H9 (cell line): ENCODE data around the gene AFAP1L2. TPM values are rescaled to one million over a fixed set of nuclear protein-coding genes. Genes with fewer than 3 reads are reported as not detected.

ENCODE experiments used
- DNase-seq: peaks from one replicate; pipeline ENCODE4 v3.0.0-alpha.2; 2017
- H2AFZ ChIP-seq: one replicate; pipeline ENCODE4 v1.6.1; 2013; ENCODE audit warnings: mild to moderate bottlenecking, low read length, control low read depth, moderate library complexity
- H2AK5ac ChIP-seq: 2 replicates; pipeline ENCODE4 v1.6.1; 2013; ENCODE audit warnings: low read length, control low read depth, mixed read lengths; ENCODE audit not compliant: insufficient read length
- H2BK120ac ChIP-seq: one replicate; pipeline ENCODE4 v1.6.1; 2013; ENCODE audit warnings: low read depth, mild to moderate bottlenecking, low read length, control low read depth, inconsistent platforms; ENCODE audit not compliant: poor library complexity, severe bottlenecking
- H2BK12ac ChIP-seq: 2 replicates; pipeline ENCODE4 v1.6.1; 2013; ENCODE audit warnings: low read length, control low read depth, mixed read lengths, low read depth; ENCODE audit not compliant: insufficient read length
- H2BK15ac ChIP-seq: 2 replicates; pipeline ENCODE4 v1.6.1; 2013; ENCODE audit warnings: low read depth, low read length, control low read depth
- H2BK20ac ChIP-seq: one replicate; pipeline ENCODE4 v1.6.1; 2013; ENCODE audit warnings: low read depth, mild to moderate bottlenecking, low read length, control low read depth, inconsistent platforms; ENCODE audit not compliant: poor library complexity, severe bottlenecking
- H2BK5ac ChIP-seq: 2 replicates; pipeline ENCODE4 v1.6.1; 2013; ENCODE audit warnings: low read length, control low read depth, mixed read lengths; ENCODE audit not compliant: insufficient read length
- H3K14ac ChIP-seq: 2 replicates; pipeline ENCODE4 v1.6.1; 2013; ENCODE audit warnings: low read length, control low read depth; ENCODE audit not compliant: insufficient read depth
- H3K18ac ChIP-seq: 2 replicates; pipeline ENCODE4 v1.6.1; 2013; ENCODE audit warnings: low read depth, mild to moderate bottlenecking, mixed read lengths, low read length, control low read depth; ENCODE audit not compliant: insufficient read length
- H3K23ac ChIP-seq: 2 replicates; pipeline ENCODE4 v1.6.1; 2013; ENCODE audit warnings: low read length, control low read depth, mixed read lengths, low read depth; ENCODE audit not compliant: insufficient read length
- H3K23me2 ChIP-seq: 2 replicates; pipeline ENCODE4 v1.6.1; 2013; ENCODE audit warnings: low read depth, mild to moderate bottlenecking, mixed read lengths, low read length, control low read depth; ENCODE audit not compliant: insufficient read length, poor library complexity, severe bottlenecking
- H3K27ac ChIP-seq: 2 replicates; pipeline ENCODE4 v1.5.1; 2013; ENCODE audit warnings: low read length, control low read depth, mixed read lengths, low read depth; ENCODE audit not compliant: insufficient read length
- H3K27me3 ChIP-seq: 2 replicates; pipeline ENCODE4 v1.6.1; 2013; ENCODE audit warnings: low read length, control low read depth, inconsistent platforms; ENCODE audit not compliant: insufficient read depth
- H3K4ac ChIP-seq: 2 replicates; pipeline ENCODE4 v1.6.1; 2013; ENCODE audit warnings: low read depth, mild to moderate bottlenecking, control low read depth, inconsistent platforms, low read length, moderate library complexity
- H3K4me1 ChIP-seq: 2 replicates; pipeline ENCODE4 v1.6.1; 2013; ENCODE audit warnings: low read length, control low read depth, inconsistent platforms; ENCODE audit not compliant: insufficient read depth
- H3K4me2 ChIP-seq: 2 replicates; pipeline ENCODE4 v1.6.1; 2013; ENCODE audit warnings: low read length, control low read depth, mixed read lengths; ENCODE audit not compliant: insufficient read length, insufficient read depth
- H3K56ac ChIP-seq: 2 replicates; pipeline ENCODE4 v1.6.1; 2013; ENCODE audit warnings: low read depth, mild to moderate bottlenecking, mixed read lengths, low read length, control low read depth; ENCODE audit not compliant: insufficient read length
- H3K79me1 ChIP-seq: 2 replicates; pipeline ENCODE4 v1.6.1; 2013; ENCODE audit warnings: low read depth, mild to moderate bottlenecking, moderate library complexity, low read length, control low read depth, inconsistent platforms; ENCODE audit not compliant: insufficient read depth, poor library complexity, severe bottlenecking
- H3K79me2 ChIP-seq: 2 replicates; pipeline ENCODE4 v1.6.1; 2013; ENCODE audit warnings: low read length, control low read depth, inconsistent platforms; ENCODE audit not compliant: insufficient read depth
- H3K9ac ChIP-seq: 2 replicates; pipeline ENCODE4 v1.6.1; 2013; ENCODE audit warnings: low read length, control low read depth, mixed read lengths; ENCODE audit not compliant: insufficient read length; ENCODE audit errors: extremely low read depth
- H3K9me3 ChIP-seq: one replicate; pipeline ENCODE4 v1.6.1; 2013; ENCODE audit warnings: low read depth, low read length, inconsistent platforms; ENCODE audit not compliant: control insufficient read depth
- H3T11ph ChIP-seq: one replicate; pipeline ENCODE4 v1.6.1; 2013; ENCODE audit warnings: mild to moderate bottlenecking, low read length, control low read depth, inconsistent platforms
- H4K20me1 ChIP-seq: one replicate; pipeline ENCODE4 v1.6.1; 2013; ENCODE audit not compliant: control insufficient read depth, insufficient read length, insufficient read depth
- H4K5ac ChIP-seq: 2 replicates; pipeline ENCODE4 v1.6.1; 2013; ENCODE audit warnings: low read depth, mild to moderate bottlenecking, mixed read lengths, low read length, control low read depth; ENCODE audit not compliant: insufficient read length
- H4K8ac ChIP-seq: replicated peaks from 2 replicates; pipeline ENCODE4 v1.6.1; 2013; ENCODE audit warnings: low read length, control low read depth, mixed read lengths, low read depth; ENCODE audit not compliant: insufficient read length
- H4K91ac ChIP-seq: 2 replicates; pipeline ENCODE4 v1.6.1; 2013; ENCODE audit warnings: low read depth, mild to moderate bottlenecking, moderate library complexity, mixed read lengths, low read length, control low read depth; ENCODE audit not compliant: insufficient read length
- H3K27ac Mint-ChIP-seq, 3 experiments: 2 replicates in 2 of 3; 3 replicates in 1 of 3; pipeline ENCODE4 v1.8.0; 2020 to 2021; ENCODE audit warnings: mixed read lengths in 3 of 3, mild to moderate bottlenecking in 1 of 3, moderate library complexity in 1 of 3
- H3K27me3 Mint-ChIP-seq: 2 replicates; pipeline ENCODE4 v1.8.0; 2021; ENCODE audit warnings: low read depth, mild to moderate bottlenecking, moderate library complexity, mixed read lengths
- H3K36me3 Mint-ChIP-seq, 3 experiments: 2 replicates in 2 of 3; 3 replicates in 1 of 3; pipeline ENCODE4 v1.8.0; 2020 to 2021; ENCODE audit warnings: low read depth in 3 of 3, mixed read lengths in 3 of 3; ENCODE audit not compliant: insufficient read depth in 1 of 3
- H3K4me1 Mint-ChIP-seq, 2 experiments: 2 replicates each; pipeline ENCODE4 v1.8.0; 2020; ENCODE audit warnings: mixed read lengths in 2 of 2
- H3K4me3 Mint-ChIP-seq, 2 experiments: 2 replicates in 1 of 2; 3 replicates in 1 of 2; pipeline ENCODE4 v1.8.0; 2020 to 2021; ENCODE audit warnings: mild to moderate bottlenecking in 2 of 2, mixed read lengths in 2 of 2, moderate library complexity in 1 of 2
- H3K9me3 Mint-ChIP-seq, 2 experiments: 2 replicates in 1 of 2; 3 replicates in 1 of 2; pipeline ENCODE4 v1.8.0; 2020; ENCODE audit warnings: mild to moderate bottlenecking in 2 of 2, mixed read lengths in 2 of 2, moderate library complexity in 1 of 2
- CTCF ChIP-seq: fragments of 200-600 bp; sonication (generic); conservative IDR thresholded peaks from 3 replicates; pipeline ENCODE4 v1.8.0; 2021; ENCODE audit warnings: antibody characterized with exemption, mild to moderate bottlenecking
- WGBS: extraction: QIAGEN DNeasy Blood & Tissue Kit; methylation state at CpG from one replicate; pipeline ENCODE4 v1.1.7; 2013; ENCODE audit warnings: missing lambda C conversion rate, low lambda C conversion rate, mixed read lengths; ENCODE audit not compliant: insufficient read length; ENCODE audit errors: extremely low coverage; 5-methylcytosine and 5-hydroxymethylcytosine counted together
- total RNA-seq: library from RNA; stranded (reverse); gene quantifications from 2 replicates; pipeline ENCODE4 v1.2.1, GENCODE V29; 2021

The AFAP1L2 gene
- total RNA-seq, 1 experiment from 2014 or later: 0.77 TPM

- no peak overlapping the region for H4K91ac ChIP-seq
- H3K4me1 Mint-ChIP-seq: no peaks in the 10 kb centered on the region; a peak in 1 of 4 replicates
- H3T11ph ChIP-seq: no peak overlapping the region
- no peaks in the 10 kb centered on the region; the same call in 1 of the 2 replicates for H3K4me1 ChIP-seq
- no peak overlapping the region for H3K18ac ChIP-seq
- H3K27me3 ChIP-seq: no peaks in the 10 kb centered on the region
- no peak overlapping the region for H4K8ac ChIP-seq
- H3K56ac ChIP-seq: no peak overlapping the region
- H3K4me2 ChIP-seq: no peak overlapping the region
- no peak overlapping the region for H3K27ac ChIP-seq
- H3K4me3 Mint-ChIP-seq: no peak overlapping the region
- H2BK5ac ChIP-seq: no peak overlapping the region
- H3K23me2 ChIP-seq: no peaks in the 10 kb centered on the region
- no peak overlapping the region for H2BK120ac ChIP-seq
- H3K27me3 Mint-ChIP-seq: peaks cover 13% of the 10 kb centered on the region
- no peak overlapping the region for H3K4ac ChIP-seq
- H3K9me3 Mint-ChIP-seq: no peaks in the 10 kb centered on the region
- no peak overlapping the region for H4K5ac ChIP-seq
- H3K36me3 Mint-ChIP-seq: no peaks in the 10 kb centered on the region
- no peak overlapping the region for H3K9ac ChIP-seq
- H3K27ac Mint-ChIP-seq: no peak overlapping the region
- DNase-seq: no peak
- no CpG with 5 or more reads among the region's 10 CpGs for WGBS
- no peaks in the 10 kb centered on the region for H4K20me1 ChIP-seq
- H2AK5ac ChIP-seq: no peak overlapping the region
- H2BK20ac ChIP-seq: no peak overlapping the region
- no peak overlapping the region for H2BK15ac ChIP-seq
- TF ChIP-seq CTCF: no peak
- no peaks in the 10 kb centered on the region for H3K79me1 ChIP-seq
- H3K79me2 ChIP-seq: no peaks in the 10 kb centered on the region
- no peak overlapping the region for H2AFZ ChIP-seq
- no peak overlapping the region for H3K23ac ChIP-seq
- no peaks in the 10 kb centered on the region for H3K9me3 ChIP-seq
- no peak overlapping the region for H2BK12ac ChIP-seq
- H3K14ac ChIP-seq: no peak overlapping the region
Observed at GRCh38 chr10:114310346-114310745, 94.0 kb downstream of the AFAP1L2 start.
